PC-9 (cell line): ENCODE data around the gene CCDC39. TPM values are rescaled to one million over a fixed set of nuclear protein-coding genes. Genes with fewer than 3 reads are reported as not detected.

ENCODE experiments used
- BruUV-seq: library from RNA; stranded (reverse); fragments of 400-500 nt; replicated peaks from 2 replicates; lab custom pipeline; 2021; lab: Mats Ljungman, UMichigan
- CTCF ChIA-PET: fragments of 300-600 bp; sonication (Branson Sonifier 250); formaldehyde crosslinking; loops from one replicate; lab custom pipeline; 2022; ENCODE audit warnings: antibody characterized with exemption; lab: Charles Lee
- POLR2A ChIA-PET: fragments of 300-600 bp; sonication (Branson Sonifier 250); formaldehyde crosslinking; loops from one replicate; lab custom pipeline; 2022; ENCODE audit warnings: antibody characterized with exemption; ENCODE audit not compliant: unreplicated experiment; lab: Charles Lee
- DNase-seq, 2 experiments: peaks; one replicate each; pipeline versions ENCODE4 v3.0.0 to v3.0.0-alpha.2; 2015 to 2022; ENCODE audit warnings: mixed read lengths in 1 of 2
- H2AFZ ChIP-seq: fragments of 200-600 bp; sonication (generic); 2 replicates; pipeline ENCODE4 v1.8.1; 2017; ENCODE audit warnings: antibody characterized with exemption
- H3F3A ChIP-seq: fragments of 200-600 bp; sonication (generic); 2 replicates; pipeline ENCODE4 v1.8.1; 2017; ENCODE audit warnings: antibody characterized with exemption, mild to moderate bottlenecking, low read depth; ENCODE audit not compliant: insufficient read depth
- H3K27ac ChIP-seq: fragments of 200-600 bp; sonication (generic); 2 replicates; pipeline ENCODE4 v1.6.1; 2016; ENCODE audit warnings: mixed run types
- H3K27me3 ChIP-seq: fragments of 200-600 bp; sonication (generic); 2 replicates; pipeline ENCODE4 v1.6.1; 2016; ENCODE audit warnings: low read depth, mixed run types; ENCODE audit not compliant: insufficient read depth
- H3K36me3 ChIP-seq: fragments of 200-600 bp; sonication (generic); 2 replicates; pipeline ENCODE4 v1.6.1; 2016; ENCODE audit warnings: low read depth, mixed run types
- H3K4me1 ChIP-seq: fragments of 200-600 bp; sonication (generic); replicated peaks from 2 replicates; pipeline ENCODE4 v1.6.1; 2016; ENCODE audit warnings: mixed run types; ENCODE audit not compliant: insufficient read depth
- H3K4me2 ChIP-seq: fragments of 200-600 bp; sonication (generic); 2 replicates; pipeline ENCODE4 v1.6.1; 2017; ENCODE audit warnings: mixed run types
- H3K4me3 ChIP-seq: fragments of 200-600 bp; sonication (generic); 2 replicates; pipeline ENCODE4 v1.6.1; 2016; ENCODE audit warnings: mixed run types
- H3K79me2 ChIP-seq: fragments of 200-600 bp; sonication (generic); 2 replicates; pipeline ENCODE4 v1.6.1; 2017; ENCODE audit warnings: low read depth, mixed run types
- H3K9me2 ChIP-seq: fragments of 200-600 bp; sonication (generic); 2 replicates; pipeline ENCODE4 v1.8.1; 2017; ENCODE audit warnings: mild to moderate bottlenecking; ENCODE audit not compliant: insufficient read depth
- H3K9me3 ChIP-seq: fragments of 200-600 bp; sonication (generic); 2 replicates; pipeline ENCODE4 v1.8.1; 2016; ENCODE audit warnings: low read depth; ENCODE audit not compliant: insufficient read depth
- H4K20me1 ChIP-seq: fragments of 200-600 bp; sonication (generic); 2 replicates; pipeline ENCODE4 v1.8.1; 2017; ENCODE audit not compliant: insufficient read depth
- EZH2 ChIP-seq: fragments of 200-600 bp; sonication (generic); IDR thresholded peaks from 2 replicates; pipeline ENCODE4 v1.8.0; 2017; ENCODE audit warnings: antibody characterized with exemption, low read depth
- intact Hi-C: fragments of 100-400 bp; cut with micrococcal nuclease; formaldehyde crosslinking; loops from one replicate; pipeline ENCODE4 v1.10.0; 2022; ENCODE audit not compliant: unreplicated experiment
- total RNA-seq: library from RNA; stranded (reverse); gene quantifications from 2 replicates; pipeline ENCODE4 v1.2.3, GENCODE V29; 2021
- TF ChIP-seq, protein P1 (sequence below): fragments of 200-600 bp; sonication (generic); conservative IDR thresholded peaks from 2 replicates; pipeline ENCODE4 v1.6.1; 2017; ENCODE audit warnings: mixed run types, antibody characterized with exemption, mild to moderate bottlenecking, moderate library complexity

CCDC39 gene
- total RNA-seq, 1 experiment from 2014 or later = 0.26 TPM

DNA sequence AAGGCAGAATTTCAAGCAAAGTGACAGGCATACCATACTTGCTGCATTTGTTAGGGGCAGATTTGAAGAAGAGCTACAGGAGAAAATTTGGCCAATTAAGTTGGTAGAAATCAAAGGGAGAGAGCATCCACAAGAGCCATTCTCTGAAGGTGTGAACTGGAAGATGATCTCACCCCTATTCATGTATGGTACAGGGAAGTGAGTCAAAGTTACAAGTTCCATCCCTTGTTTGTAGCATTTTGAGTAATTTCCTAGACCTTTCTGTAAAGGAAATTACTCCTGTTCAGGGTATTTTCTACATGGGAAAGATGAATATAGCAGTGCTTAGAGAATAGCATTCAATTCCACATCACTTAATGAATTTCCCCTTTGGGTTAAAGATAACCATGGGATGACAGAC, 48.9 kb downstream of the CCDC39 start:
- Histone ChIP-seq H3K27me3 (no peaks in the 10 kb centered on the region), H3K36me3 (no peaks in the 10 kb centered on the region), H4K20me1 (no peaks in the 10 kb centered on the region), H3F3A (no peaks in the 10 kb centered on the region), H3K9me2 (no peaks in the 10 kb centered on the region; the same call in 1 of the 2 replicates), H3K4me3 (no peak overlapping the region), H3K79me2 (no peaks in the 10 kb centered on the region), H3K9me3 (no peaks in the 10 kb centered on the region), H3K27ac (no peak overlapping the region), H3K4me2 (no peak overlapping the region), H2AFZ (no peak overlapping the region), H3K4me1 (no peaks in the 10 kb centered on the region)
- TF ChIP-seq, protein P1, sequence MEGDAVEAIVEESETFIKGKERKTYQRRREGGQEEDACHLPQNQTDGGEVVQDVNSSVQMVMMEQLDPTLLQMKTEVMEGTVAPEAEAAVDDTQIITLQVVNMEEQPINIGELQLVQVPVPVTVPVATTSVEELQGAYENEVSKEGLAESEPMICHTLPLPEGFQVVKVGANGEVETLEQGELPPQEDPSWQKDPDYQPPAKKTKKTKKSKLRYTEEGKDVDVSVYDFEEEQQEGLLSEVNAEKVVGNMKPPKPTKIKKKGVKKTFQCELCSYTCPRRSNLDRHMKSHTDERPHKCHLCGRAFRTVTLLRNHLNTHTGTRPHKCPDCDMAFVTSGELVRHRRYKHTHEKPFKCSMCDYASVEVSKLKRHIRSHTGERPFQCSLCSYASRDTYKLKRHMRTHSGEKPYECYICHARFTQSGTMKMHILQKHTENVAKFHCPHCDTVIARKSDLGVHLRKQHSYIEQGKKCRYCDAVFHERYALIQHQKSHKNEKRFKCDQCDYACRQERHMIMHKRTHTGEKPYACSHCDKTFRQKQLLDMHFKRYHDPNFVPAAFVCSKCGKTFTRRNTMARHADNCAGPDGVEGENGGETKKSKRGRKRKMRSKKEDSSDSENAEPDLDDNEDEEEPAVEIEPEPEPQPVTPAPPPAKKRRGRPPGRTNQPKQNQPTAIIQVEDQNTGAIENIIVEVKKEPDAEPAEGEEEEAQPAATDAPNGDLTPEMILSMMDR = no peak
- no peak for TF ChIP-seq EZH2
- intact Hi-C loops = no loop called here
- BruUV-seq = no TSS peak
- ChIA-PET CTCF (no interaction called here), POLR2A (no interaction called here)
- no peak for DNase-seq

DNA sequence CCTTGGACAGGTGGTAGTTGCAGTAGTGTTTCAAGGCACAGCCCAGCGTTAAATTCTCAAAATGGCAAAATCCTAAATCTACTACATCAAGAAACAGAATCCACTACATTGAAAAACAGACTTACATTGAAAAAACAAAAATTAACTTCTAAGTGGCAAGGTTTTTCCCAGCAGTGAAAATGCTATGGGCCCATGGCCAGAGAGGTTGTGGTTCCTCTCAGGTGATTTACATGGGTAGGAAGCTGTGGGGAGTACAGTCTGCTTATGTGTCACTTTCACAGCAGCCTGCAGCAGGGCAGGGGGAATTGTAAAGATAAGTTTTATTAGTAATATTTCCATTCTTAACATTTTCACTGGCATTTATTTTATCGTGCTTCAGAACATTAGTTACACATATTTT, 52.4 kb downstream of the CCDC39 start:
- intact Hi-C loops = no loop called here
- Histone ChIP-seq H3K36me3 (no peaks in the 10 kb centered on the region), H4K20me1 (no peaks in the 10 kb centered on the region), H3K4me3 (no peak overlapping the region), H3K27me3 (no peaks in the 10 kb centered on the region), H3F3A (no peaks in the 10 kb centered on the region), H3K79me2 (no peaks in the 10 kb centered on the region), H3K9me2 (no peaks in the 10 kb centered on the region; the same call in 1 of the 2 replicates), H3K4me1 (no peaks in the 10 kb centered on the region), H2AFZ (no peak overlapping the region), H3K9me3 (no peaks in the 10 kb centered on the region), H3K4me2 (no peak overlapping the region), H3K27ac (no peak overlapping the region)
- no TSS peak for BruUV-seq
- DNase-seq = no peak
- no peak for TF ChIP-seq EZH2
- TF ChIP-seq, protein P1 = no peak
- ChIA-PET CTCF (no interaction called here), POLR2A (no interaction called here)

DNA sequence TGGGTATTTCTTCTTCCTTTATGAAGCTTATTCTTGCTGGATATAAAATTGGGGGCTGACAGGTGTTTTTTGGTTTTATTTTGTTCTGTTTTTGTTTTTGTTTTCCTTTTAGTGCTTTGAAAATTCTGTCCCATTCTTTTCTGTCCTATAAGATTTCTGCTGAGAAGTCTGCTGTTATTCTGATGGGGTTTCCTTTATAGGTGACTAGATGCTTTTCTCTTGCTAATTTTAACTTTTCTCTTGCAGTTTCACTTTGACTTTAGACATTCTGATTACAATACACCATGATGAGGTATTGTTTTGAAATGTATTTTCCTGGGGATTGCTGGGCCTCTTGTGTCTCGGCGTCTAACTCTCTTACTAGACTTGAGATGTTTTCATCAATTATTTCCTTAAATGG, 54.6 kb downstream of the CCDC39 start:
- H3K27me3 ChIP-seq = no peaks in the 10 kb centered on the region
- no peaks in the 10 kb centered on the region for H3K4me1 ChIP-seq
- no peak for DNase-seq
- POLR2A ChIA-PET = no interaction called here
- BruUV-seq = no TSS peak
- H4K20me1 ChIP-seq = no peaks in the 10 kb centered on the region
- no peaks in the 10 kb centered on the region; the same call in 1 of the 2 replicates for H3K9me2 ChIP-seq
- H3F3A ChIP-seq = no peaks in the 10 kb centered on the region
- CTCF ChIA-PET = no interaction called here
- H3K27ac ChIP-seq = no peak overlapping the region
- H3K4me3 ChIP-seq = no peak overlapping the region
- intact Hi-C loops = no loop called here
- H3K36me3 ChIP-seq = no peaks in the 10 kb centered on the region
- no peaks in the 10 kb centered on the region for H3K79me2 ChIP-seq
- no peak overlapping the region for H3K4me2 ChIP-seq
- no peaks in the 10 kb centered on the region for H3K9me3 ChIP-seq
- no peak for TF ChIP-seq EZH2
- TF ChIP-seq, protein P1 = no peak
- H2AFZ ChIP-seq = no peak overlapping the region
